CD4-positive, alpha-beta T cell (primary cell): Measurements from ENCODE around the gene WDFY2. TPM values are rescaled to one million over a fixed set of nuclear protein-coding genes. Genes with fewer than 3 reads are reported as not detected.

ENCODE experiments used
- ATAC-seq: fragments of 200-7000 bp; cut with Tn5 transposase; one replicate; pipeline ENCODE4 v1.10.0; 2022; ENCODE audit warnings: mild to moderate bottlenecking; ENCODE audit not compliant: poor library complexity
- CTCF ChIA-PET: fragments of 350-600 bp; sonication (Branson Sonifier 250); formaldehyde crosslinking; loops from one replicate; lab custom pipeline; 2021; ENCODE audit warnings: antibody characterized with exemption, inconsistent platforms; lab: Charles Lee
- POLR2A ChIA-PET: fragments of 350-600 bp; sonication (Branson Sonifier 250); formaldehyde crosslinking; loops from one replicate; lab custom pipeline; 2021; ENCODE audit warnings: antibody characterized with exemption, inconsistent platforms; lab: Charles Lee
- DNase-seq, 14 experiments: peaks; one replicate each; pipeline ENCODE4 v3.0.0-alpha.2; 2013 to 2020; ENCODE audit warnings: mixed read lengths in 2 of 14
- H3K27ac ChIP-seq, 2 donors: one replicate each; pipeline versions ENCODE4 v1.5.1 to v1.7.0; 2013; ENCODE audit warnings: low read length in 2 of 2, low read depth in 1 of 2, mild to moderate bottlenecking in 1 of 2
- H3K27me3 ChIP-seq, 2 experiments: 1 replicate in 1 of 2; 2 replicates in 1 of 2; pipeline versions ENCODE4 v1.6.1 to v1.7.0; 2013; ENCODE audit warnings: low read length in 2 of 2, control low read depth in 1 of 2, mild to moderate bottlenecking in 1 of 2, moderate library complexity in 1 of 2; ENCODE audit not compliant: insufficient read depth in 2 of 2, control insufficient read depth in 1 of 2
- H3K36me3 ChIP-seq: one replicate; pipeline ENCODE4 v1.6.1; 2013; ENCODE audit warnings: low read length, control low read depth; ENCODE audit not compliant: insufficient read depth
- H3K4me1 ChIP-seq: one replicate; pipeline ENCODE4 v1.6.1; 2013; ENCODE audit warnings: low read length, control low read depth; ENCODE audit not compliant: insufficient read depth
- H3K4me3 ChIP-seq: one replicate; pipeline ENCODE4 v1.5.1; 2013; ENCODE audit warnings: mild to moderate bottlenecking, low read length, moderate library complexity
- H3K9me3 ChIP-seq, 2 experiments: 1 replicate in 1 of 2; 2 replicates in 1 of 2; pipeline versions ENCODE4 v1.6.1 to v1.7.0; 2013; ENCODE audit warnings: low read length in 2 of 2, mild to moderate bottlenecking in 2 of 2, control low read depth in 1 of 2, moderate library complexity in 1 of 2; ENCODE audit not compliant: control insufficient read depth in 1 of 2, insufficient read depth in 1 of 2
- H3K27ac Mint-ChIP-seq: one replicate; pipeline ENCODE4 v1.8.0; 2020; ENCODE audit warnings: mixed read lengths
- H3K27me3 Mint-ChIP-seq: one replicate; pipeline ENCODE4 v1.8.0; 2021; ENCODE audit warnings: mixed read lengths
- H3K36me3 Mint-ChIP-seq: one replicate; pipeline ENCODE4 v1.8.0; 2021; ENCODE audit warnings: low read depth, mixed read lengths
- H3K4me1 Mint-ChIP-seq: one replicate; pipeline ENCODE4 v1.8.0; 2021; ENCODE audit warnings: low read depth, mixed read lengths
- H3K4me3 Mint-ChIP-seq: one replicate; pipeline ENCODE4 v1.8.0; 2020; ENCODE audit warnings: mild to moderate bottlenecking, mixed read lengths
- H3K9me3 Mint-ChIP-seq: one replicate; pipeline ENCODE4 v1.8.0; 2020; ENCODE audit warnings: mixed read lengths
- intact Hi-C, 2 experiments: fragments of 100-400 bp; cut with DNase I in 1 of 2; cut with micrococcal nuclease in 1 of 2; formaldehyde crosslinking; loops; one replicate each; pipeline versions ENCODE4 v1.15.1 to v1.9.0; 2023 to 2025; cut with DNase I, micrococcal nuclease
- total RNA-seq, 174 experiments: library from RNA in 2 of 174; stranded (reverse) in 2 of 174; gene quantifications; one replicate each; pipeline ENCODE4 v1.2.3 and lab custom pipeline; 2021 to 2026
- TF ChIP-seq, protein P1 (sequence below): fragments of 200-600 bp; IDR thresholded peaks from one replicate; pipeline ENCODE4 v1.8.0; 2022; ENCODE audit warnings: antibody characterized with exemption, mild to moderate bottlenecking

The WDFY2 gene
- total RNA-seq, 2 experiments from 2014 or later: 21.4 to 21.9 TPM

DNA sequence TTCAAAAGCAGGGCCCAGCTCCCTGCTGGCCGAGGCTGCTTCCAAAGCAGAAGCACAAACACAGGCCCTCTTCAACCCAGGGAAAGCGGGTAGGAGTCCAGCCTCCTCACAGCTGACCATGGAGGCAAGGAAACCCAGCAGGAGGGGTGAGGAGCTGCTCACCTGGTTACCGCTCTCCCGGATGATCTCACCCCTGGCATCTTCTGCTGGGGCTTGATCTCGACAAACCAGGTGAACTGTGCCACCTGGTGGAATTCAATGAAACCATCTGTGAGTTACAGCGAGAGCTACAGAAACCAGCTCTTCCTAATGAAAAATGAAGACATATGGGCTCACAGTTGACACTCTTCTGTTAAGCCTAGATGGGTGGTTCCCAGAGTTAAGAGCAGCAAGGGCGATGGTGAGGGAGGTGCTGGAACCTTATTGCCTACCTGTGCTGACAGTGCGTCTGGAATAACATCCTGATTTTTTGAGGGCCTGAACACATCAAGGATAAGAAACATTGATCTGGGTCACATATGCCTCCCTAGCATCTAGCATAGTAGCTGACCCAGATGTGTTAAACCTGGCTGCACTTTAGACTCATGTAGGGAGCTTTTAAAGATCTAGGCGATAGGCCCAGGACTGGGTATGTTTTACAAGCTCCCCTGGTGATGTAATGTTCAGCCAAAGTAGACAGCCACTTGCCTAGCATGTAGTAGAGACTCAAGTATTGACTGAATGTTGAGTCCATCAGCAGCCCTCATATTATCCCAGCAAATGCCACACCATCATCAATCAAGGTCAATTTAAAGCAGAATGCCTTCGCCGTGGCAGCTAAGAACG is 213.6 kb downstream of the WDFY2 start:
- intact Hi-C loops: loop anchor here (1.0 to 10.0 kb wide), 5 partner anchors 353 to 671 kb away; no protein-coding TSS in a partner anchor
- H3K27ac Mint-ChIP-seq: peak overlapping the region; percentile 99
- ChIA-PET POLR2A (interaction anchor here (0.6 to 7.4 kb wide), 13 partner anchors 23 to 887 kb away, joined by 3 to 135 read pairs (median 4); partner anchors contain the start of gene INTS6), CTCF (interaction anchor here (0.5 to 2.0 kb wide), 27 partner anchors 9 to 673 kb away, joined by 3 to 14 read pairs (median 4); partner anchors contain the start of gene INTS6)
- H3K36me3 ChIP-seq: peaks cover 22% of the 10 kb centered on the region
- H3K4me1 ChIP-seq: peaks cover 34% of the 10 kb centered on the region
- no peaks in the 10 kb centered on the region for H3K9me3 ChIP-seq
- no peaks in the 10 kb centered on the region for H3K27me3 ChIP-seq
- peaks cover 32% of the 10 kb centered on the region for H3K36me3 Mint-ChIP-seq
- peaks cover 27% of the 10 kb centered on the region for H3K4me1 Mint-ChIP-seq
- no peak overlapping the region for H3K4me3 ChIP-seq
- no peak overlapping the region for H3K4me3 Mint-ChIP-seq
- H3K27ac ChIP-seq: no peak overlapping the region
- no peaks in the 10 kb centered on the region for H3K27me3 Mint-ChIP-seq
- no peaks in the 10 kb centered on the region for H3K9me3 Mint-ChIP-seq
- ATAC-seq (peak; percentile 63), DNase-seq (peak; percentile 36 to 87 (median 58))
- TF ChIP-seq, protein P1, sequence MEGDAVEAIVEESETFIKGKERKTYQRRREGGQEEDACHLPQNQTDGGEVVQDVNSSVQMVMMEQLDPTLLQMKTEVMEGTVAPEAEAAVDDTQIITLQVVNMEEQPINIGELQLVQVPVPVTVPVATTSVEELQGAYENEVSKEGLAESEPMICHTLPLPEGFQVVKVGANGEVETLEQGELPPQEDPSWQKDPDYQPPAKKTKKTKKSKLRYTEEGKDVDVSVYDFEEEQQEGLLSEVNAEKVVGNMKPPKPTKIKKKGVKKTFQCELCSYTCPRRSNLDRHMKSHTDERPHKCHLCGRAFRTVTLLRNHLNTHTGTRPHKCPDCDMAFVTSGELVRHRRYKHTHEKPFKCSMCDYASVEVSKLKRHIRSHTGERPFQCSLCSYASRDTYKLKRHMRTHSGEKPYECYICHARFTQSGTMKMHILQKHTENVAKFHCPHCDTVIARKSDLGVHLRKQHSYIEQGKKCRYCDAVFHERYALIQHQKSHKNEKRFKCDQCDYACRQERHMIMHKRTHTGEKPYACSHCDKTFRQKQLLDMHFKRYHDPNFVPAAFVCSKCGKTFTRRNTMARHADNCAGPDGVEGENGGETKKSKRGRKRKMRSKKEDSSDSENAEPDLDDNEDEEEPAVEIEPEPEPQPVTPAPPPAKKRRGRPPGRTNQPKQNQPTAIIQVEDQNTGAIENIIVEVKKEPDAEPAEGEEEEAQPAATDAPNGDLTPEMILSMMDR: peak; percentile 71

DNA sequence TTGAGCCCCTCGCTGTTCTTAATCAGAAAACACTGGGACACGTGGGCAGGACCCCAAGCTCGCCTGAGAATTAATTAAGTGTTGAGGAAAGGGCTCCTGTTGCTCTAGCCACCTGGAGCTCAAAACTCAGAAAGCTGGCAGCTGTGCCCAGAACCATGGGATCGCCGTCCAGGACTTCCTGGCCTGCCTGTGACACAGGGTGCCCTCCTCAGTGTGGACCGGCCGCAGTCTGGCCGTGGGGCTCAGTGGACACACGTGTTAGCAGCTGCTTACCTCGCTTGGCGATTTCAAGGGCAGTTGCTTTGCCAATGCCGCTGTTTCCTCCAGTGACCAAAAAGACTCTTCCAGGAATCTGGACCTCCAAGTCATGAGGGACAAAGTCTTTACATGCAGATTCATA is 215.0 kb downstream of the WDFY2 start:
- TF ChIP-seq, protein P1: no peak
- Mint-ChIP-seq H3K36me3 (peaks cover 26% of the 10 kb centered on the region), H3K27ac (peak overlapping the region; percentile 99), H3K9me3 (no peaks in the 10 kb centered on the region), H3K4me3 (no peak overlapping the region), H3K4me1 (peaks cover 32% of the 10 kb centered on the region), H3K27me3 (no peaks in the 10 kb centered on the region)
- no peak overlapping the region for H3K4me3 ChIP-seq
- no peaks in the 10 kb centered on the region for H3K27me3 ChIP-seq
- no peak overlapping the region for H3K27ac ChIP-seq
- intact Hi-C loops: loop anchor here in 1 of 2 experiments (2.0 to 10.0 kb wide), 3 partner anchors 362 to 672 kb away; no protein-coding TSS in a partner anchor
- DNase-seq: no peak
- H3K36me3 ChIP-seq: peaks cover 13% of the 10 kb centered on the region
- peaks cover 44% of the 10 kb centered on the region for H3K4me1 ChIP-seq
- POLR2A ChIA-PET: interaction anchor here (1.4 to 7.4 kb wide), 2 partner anchors 347 to 674 kb away, joined by 3 to 135 read pairs; partner anchors contain the start of gene INTS6
- ATAC-seq: no peak
- no peaks in the 10 kb centered on the region for H3K9me3 ChIP-seq
- CTCF ChIA-PET: no interaction called here

DNA sequence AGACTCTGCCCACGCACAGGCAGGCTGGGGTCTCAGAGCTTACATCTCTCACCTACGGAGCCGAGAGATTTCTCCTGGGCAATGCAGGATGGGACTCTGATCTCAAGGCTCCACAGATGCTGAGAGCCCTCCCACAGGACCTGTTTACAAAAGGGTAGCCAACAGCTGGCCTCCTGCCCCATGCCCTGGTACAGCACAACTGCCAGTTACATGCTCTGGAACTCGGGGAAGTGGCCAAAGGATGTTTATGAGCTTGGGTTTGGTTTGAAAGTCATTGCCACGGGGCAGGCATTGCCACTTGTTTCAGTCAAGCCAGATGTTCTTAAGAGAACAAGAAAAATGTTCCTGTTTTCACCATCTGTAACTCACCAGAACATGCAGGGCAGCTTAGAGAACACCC is 216.2 kb downstream of the WDFY2 start:
- H3K4me3 ChIP-seq: no peak overlapping the region
- Mint-ChIP-seq H3K27ac (peak overlapping the region; percentile 99), H3K9me3 (no peaks in the 10 kb centered on the region), H3K4me3 (no peak overlapping the region), H3K36me3 (peaks cover 27% of the 10 kb centered on the region), H3K27me3 (no peaks in the 10 kb centered on the region), H3K4me1 (peaks cover 44% of the 10 kb centered on the region)
- no peak for ATAC-seq
- TF ChIP-seq, protein P1: no peak
- POLR2A ChIA-PET: interaction anchor here (3.6 to 7.4 kb wide), 2 partner anchors 215 to 348 kb away, joined by 23 to 135 read pairs; partner anchors contain the start of gene INTS6
- intact Hi-C loops: loop anchor here in 1 of 2 experiments (5.0 kb wide), 2 partner anchors 212 to 392 kb away; partner anchors contain the start of genes ALG11 and ATP7B
- no peaks in the 10 kb centered on the region for H3K9me3 ChIP-seq
- peaks cover 13% of the 10 kb centered on the region for H3K36me3 ChIP-seq
- H3K27ac ChIP-seq: peak overlapping the region in 1 of 2 donors; percentile 26
- peaks cover 56% of the 10 kb centered on the region for H3K4me1 ChIP-seq
- CTCF ChIA-PET: interaction anchor here (0.9 to 2.6 kb wide), 3 partner anchors 15 to 356 kb away, joined by 3 to 5 read pairs (median 3); no protein-coding TSS in a partner anchor
- no peaks in the 10 kb centered on the region for H3K27me3 ChIP-seq
- DNase-seq: no peak
